Activated CD8-positive, alpha-beta memory T cell treated with anti-CD3 and anti-CD28 coated beads for 48 hours (primary cell): ENCODE data around the gene PPP2R2C.

Experiments used
- DNase-seq, 3 experiments: peaks; one replicate each; pipeline ENCODE4 v3.0.0-alpha.2; 2020; ENCODE audit warnings: low read depth in 2 of 3, low spot score in 2 of 3

The PPP2R2C gene

GRCh38 chr4:6347511-6348045, 124.8 kb downstream of the PPP2R2C start:
- DNase-seq, result no peak

- DNase-seq, result no peak
Measured at GRCh38 chr4:6346373-6347110, 125.9 kb downstream of the PPP2R2C start.

- no peak for DNase-seq
Measured at GRCh38 chr4:6345866-6346265, 126.5 kb downstream of the PPP2R2C start.

- DNase-seq, result no peak
Measured at GRCh38 chr4:6345096-6345830, 127.2 kb downstream of the PPP2R2C start.

- no peak for DNase-seq
Measured at GRCh38 chr4:6343939-6344408, 128.4 kb downstream of the PPP2R2C start.

- no peak for DNase-seq
Measured at GRCh38 chr4:6342530-6343293, 129.7 kb downstream of the PPP2R2C start.

GRCh38 chr4:6341696-6342095, 130.7 kb downstream of the PPP2R2C start:
- DNase-seq, result no peak

GRCh38 chr4:6340446-6341015, 131.9 kb downstream of the PPP2R2C start:
- DNase-seq, result no peak

GRCh38 chr4:6339818-6340445, 132.5 kb downstream of the PPP2R2C start:
- no peak for DNase-seq

- no peak for DNase-seq
Measured at GRCh38 chr4:6338951-6339817, 133.2 kb downstream of the PPP2R2C start.

- DNase-seq, result no peak
Measured at GRCh38 chr4:6338175-6338950, 134.1 kb downstream of the PPP2R2C start.

- no peak for DNase-seq
Measured at GRCh38 chr4:6337331-6337935, 135.0 kb downstream of the PPP2R2C start.

GRCh38 chr4:6336166-6336565, 136.2 kb downstream of the PPP2R2C start:
- no peak for DNase-seq

- no peak for DNase-seq
Measured at GRCh38 chr4:6335040-6335590, 137.3 kb downstream of the PPP2R2C start.

GRCh38 chr4:6334203-6334887, 138.1 kb downstream of the PPP2R2C start:
- no peak for DNase-seq

- DNase-seq, result no peak
Measured at GRCh38 chr4:6333301-6334202, 138.9 kb downstream of the PPP2R2C start.

GRCh38 chr4:6332669-6333050, 139.8 kb downstream of the PPP2R2C start:
- DNase-seq, result no peak
